K562 (cell line): ENCODE results near the gene TP73. TPM values are rescaled to one million over a fixed set of nuclear protein-coding genes. Genes with fewer than 3 reads are reported as not detected.

Experiments used
- FOXK1 ChIP-seq: sonication (generic); formaldehyde crosslinking; IDR thresholded peaks from 2 replicates; pipeline ENCODE4 v1.8.0; 2022; ENCODE audit warnings: missing genetic modification reagents, mild to moderate bottlenecking, borderline replicate concordance
- GABPB1 ChIP-seq: sonication (generic); formaldehyde crosslinking; IDR thresholded peaks from 2 replicates; pipeline ENCODE4 v1.8.0; 2022; ENCODE audit warnings: mild to moderate bottlenecking, missing genetic modification reagents
- HDAC3 ChIP-seq: fragments of 450-650 bp; IDR thresholded peaks from 2 replicates; pipeline ENCODE4 v1.6.1; 2018; ENCODE audit warnings: borderline replicate concordance, mild to moderate bottlenecking, moderate library complexity; ENCODE audit not compliant: partially characterized antibody
- HNRNPL ChIP-seq: fragments of 200-400 bp; formaldehyde crosslinking; IDR thresholded peaks from 2 replicates; pipeline ENCODE4 v1.6.1; 2017; ENCODE audit warnings: low read depth, mild to moderate bottlenecking, low read length
- L3MBTL2 ChIP-seq: fragments of 450-650 bp; IDR thresholded peaks from 2 replicates; pipeline ENCODE4 v1.6.1; 2016; ENCODE audit warnings: mild to moderate bottlenecking, moderate library complexity
- MEIS2 ChIP-seq: fragments of 450-650 bp; IDR thresholded peaks from 2 replicates; pipeline ENCODE4 v1.6.1; 2014; ENCODE audit warnings: mild to moderate bottlenecking; ENCODE audit not compliant: partially characterized antibody
- NFE2L1 ChIP-seq: fragments of 450-650 bp; IDR thresholded peaks from 2 replicates; pipeline ENCODE4 v1.6.1; 2016; ENCODE audit warnings: missing genetic modification characterization, low read depth, mild to moderate bottlenecking, missing compliant biosample characterization, moderate library complexity, borderline replicate concordance
- PCBP1 ChIP-seq: fragments of 200-400 bp; formaldehyde crosslinking; IDR thresholded peaks from 2 replicates; pipeline ENCODE4 v1.6.1; 2018; ENCODE audit warnings: mild to moderate bottlenecking, low read depth, low read length; ENCODE audit not compliant: poor library complexity, severe bottlenecking
- PHTF2 ChIP-seq: fragments of 250-450 bp; sonication (Bioruptor Pico); IDR thresholded peaks from 2 replicates; pipeline ENCODE4 v1.5.0; 2021; ENCODE audit warnings: mild to moderate bottlenecking
- PKNOX1 ChIP-seq: fragments of 450-650 bp; IDR thresholded peaks from 2 replicates; pipeline ENCODE4 v1.6.1; 2016
- POLR2AphosphoS5 ChIP-seq: IDR thresholded peaks from 2 replicates; pipeline ENCODE4 v1.6.1; 2011; ENCODE audit warnings: mild to moderate bottlenecking, low read depth, low read length, moderate library complexity; ENCODE audit not compliant: control insufficient read depth, insufficient read depth
- PRDM10 ChIP-seq: fragments of 450-650 bp; IDR thresholded peaks from 2 replicates; pipeline ENCODE4 v1.6.1; 2018; ENCODE audit not compliant: partially characterized antibody
- PURB ChIP-seq: sonication (generic); formaldehyde crosslinking; IDR thresholded peaks from 2 replicates; pipeline ENCODE4 v1.9.0; 2021; ENCODE audit warnings: low read depth, mild to moderate bottlenecking, missing genetic modification reagents
- RNF2 ChIP-seq: sonication (generic); IDR thresholded peaks from 2 replicates; pipeline ENCODE4 v1.6.1; 2016
- SP1 ChIP-seq: sonication (generic); formaldehyde crosslinking; IDR thresholded peaks from 2 replicates; pipeline ENCODE4 v1.8.1; 2022; ENCODE audit warnings: mild to moderate bottlenecking, missing genetic modification reagents
- SREBF2 ChIP-seq: sonication (generic); formaldehyde crosslinking; IDR thresholded peaks from 2 replicates; pipeline ENCODE4 v1.4.0; 2020; ENCODE audit warnings: mild to moderate bottlenecking, missing genetic modification reagents
- STAT5B ChIP-seq: fragments of 250-450 bp; sonication (Bioruptor Pico); IDR thresholded peaks from 2 replicates; pipeline ENCODE4 v1.8.0; 2021; ENCODE audit warnings: mild to moderate bottlenecking, inconsistent platforms
- ZNF121 ChIP-seq: sonication (generic); formaldehyde crosslinking; conservative IDR thresholded peaks from 2 replicates; pipeline ENCODE4 v1.8.0; 2022; ENCODE audit warnings: missing genetic modification reagents
- ZNF124 ChIP-seq: sonication (generic); formaldehyde crosslinking; IDR thresholded peaks from 2 replicates; pipeline ENCODE4 v1.8.1; 2022; ENCODE audit warnings: missing genetic modification reagents
- ZNF445 ChIP-seq: fragments of 250-450 bp; sonication (Bioruptor Pico); IDR thresholded peaks from 2 replicates; pipeline ENCODE4 v1.4.0; 2020; ENCODE audit warnings: low read depth, mild to moderate bottlenecking, moderate library complexity
- polyA plus RNA-seq, 8 experiments: library from polyadenylated mRNA; depleted of rRNA in 4 of 8; stranded (reverse) in 5 of 8; unstranded in 3 of 8; fragments of >200 nt; fragmentation: Nextera tagmentation in 2 of 8; fragmentation: Illumina TruSeq in 1 of 8; extraction: Ambion mirVana in 2 of 8; extraction: Trizol in 1 of 8; gene quantifications; 2 replicates each; pipeline versions ENCODE4 v1.2.1 to v1.2.3, GENCODE V29; 2011 to 2014; ENCODE audit warnings: inconsistent platforms in 1 of 8, missing spikeins in 1 of 8
- total RNA-seq, 7 experiments: library from RNA; depleted of rRNA in 6 of 7; stranded (reverse); fragments of >200 nt in 6 of 7; fragmentation: Illumina TruSeq in 2 of 7; extraction: Trizol in 2 of 7; gene quantifications; 2 replicates each; pipeline versions ENCODE4 v1.2.1 to v1.2.3, GENCODE V29; 2011 to 2021; ENCODE audit warnings: low replicate concordance in 1 of 7
- TF ChIP-seq, protein P1 (sequence below): IDR thresholded peaks from 2 replicates; pipeline ENCODE4 v1.6.1; 2011; ENCODE audit warnings: borderline replicate concordance, low read depth, mild to moderate bottlenecking, moderate library complexity, low read length; ENCODE audit not compliant: insufficient read depth, poor library complexity, severe bottlenecking

Gene TP73
- total and polyA plus RNA-seq, 9 of the 15 experiments (the other 6 are each of a cell fraction or from before 2014, with no cell fraction given), result 0.07 to 1.6 (median 0.40) TPM; not detected in 2

DNA sequence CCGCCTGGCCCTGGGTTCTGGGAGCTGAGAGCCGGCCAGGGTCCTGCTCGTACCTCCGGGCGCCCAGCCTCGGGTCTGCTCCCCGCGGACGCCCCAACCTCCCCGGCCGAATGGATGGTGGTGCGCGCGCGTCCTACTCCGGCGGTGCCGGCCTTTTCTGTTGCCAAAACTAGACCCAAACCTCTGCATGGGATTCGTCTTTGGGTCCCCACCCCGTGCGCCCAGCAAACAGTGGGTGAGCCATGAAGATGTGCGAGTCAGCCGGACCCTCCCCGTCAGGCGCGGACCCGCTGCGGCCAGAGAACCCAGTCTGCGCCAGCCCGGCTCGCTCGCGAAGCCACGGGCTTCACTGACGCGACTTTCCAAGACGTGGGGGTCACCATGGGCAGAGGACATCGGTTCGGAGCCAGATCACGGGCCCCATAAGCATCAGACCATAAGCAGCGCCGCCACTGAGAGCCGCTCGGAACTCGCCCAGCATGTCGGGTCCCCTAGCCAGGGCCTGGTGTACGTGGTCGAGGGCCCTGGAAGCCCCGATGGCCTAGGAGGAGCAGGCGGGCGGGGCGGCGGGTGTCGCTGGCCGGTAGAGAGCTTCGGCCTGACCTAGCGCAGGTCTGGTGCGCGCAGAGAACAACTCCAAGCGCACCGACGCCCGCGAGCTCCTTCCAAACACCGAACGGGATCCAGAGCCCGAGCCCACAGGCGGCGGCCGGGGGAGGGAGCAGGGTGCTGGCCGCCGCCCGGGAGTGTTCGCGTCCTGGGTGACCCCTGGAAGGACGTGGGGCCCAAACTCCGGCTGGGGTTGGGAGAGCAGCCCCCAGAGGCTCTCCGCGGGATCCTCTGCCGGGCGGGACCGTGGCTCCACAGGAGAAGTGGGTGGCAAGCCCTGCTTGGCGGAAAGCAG, 1.0 kb upstream of the TP73 start (continued):
- TF ChIP-seq, protein P1, sequence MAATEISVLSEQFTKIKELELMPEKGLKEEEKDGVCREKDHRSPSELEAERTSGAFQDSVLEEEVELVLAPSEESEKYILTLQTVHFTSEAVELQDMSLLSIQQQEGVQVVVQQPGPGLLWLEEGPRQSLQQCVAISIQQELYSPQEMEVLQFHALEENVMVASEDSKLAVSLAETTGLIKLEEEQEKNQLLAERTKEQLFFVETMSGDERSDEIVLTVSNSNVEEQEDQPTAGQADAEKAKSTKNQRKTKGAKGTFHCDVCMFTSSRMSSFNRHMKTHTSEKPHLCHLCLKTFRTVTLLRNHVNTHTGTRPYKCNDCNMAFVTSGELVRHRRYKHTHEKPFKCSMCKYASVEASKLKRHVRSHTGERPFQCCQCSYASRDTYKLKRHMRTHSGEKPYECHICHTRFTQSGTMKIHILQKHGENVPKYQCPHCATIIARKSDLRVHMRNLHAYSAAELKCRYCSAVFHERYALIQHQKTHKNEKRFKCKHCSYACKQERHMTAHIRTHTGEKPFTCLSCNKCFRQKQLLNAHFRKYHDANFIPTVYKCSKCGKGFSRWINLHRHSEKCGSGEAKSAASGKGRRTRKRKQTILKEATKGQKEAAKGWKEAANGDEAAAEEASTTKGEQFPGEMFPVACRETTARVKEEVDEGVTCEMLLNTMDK, result no peak
- TF ChIP-seq L3MBTL2 (no peak), PHTF2 (no peak), GABPB1 (CRISPR knock-in tag) (no peak), NFE2L1 (tag) (no peak), FOXK1 (CRISPR knock-in tag) (no peak), PRDM10 (no peak), PCBP1 (peak; percentile 57), STAT5B (CRISPR knock-in tag) (no peak), HDAC3 (no peak), RNF2 (no peak), MEIS2 (no peak), ZNF124 (CRISPR knock-in tag) (no peak), HNRNPL (0 out of 2 replicates have a peak, but pooled peaks have one; percentile 7), ZNF121 (CRISPR knock-in tag) (no peak), PKNOX1 (no peak), SP1 (no peak), POLR2AphosphoS5 (no peak), PURB (CRISPR knock-in tag) (no peak), SREBF2 (CRISPR knock-in tag) (no peak), ZNF445 (CRISPR knock-in tag) (no peak)
